ENCODE results near the gene RNF151. TPM values are rescaled to one million over a fixed set of nuclear protein-coding genes. Genes with fewer than 3 reads are reported as not detected.
"Not testable (repeated sequence)": the region's sequence is repeated elsewhere in the genome, so short reads cannot be mapped to it uniquely, and the experiment has no call there.

RNF151 gene
- total and polyA plus RNA-seq, 2 donors (not counting 1 experiment from before 2014, with no cell fraction given): 0.13 to 0.76 TPM

DNA sequence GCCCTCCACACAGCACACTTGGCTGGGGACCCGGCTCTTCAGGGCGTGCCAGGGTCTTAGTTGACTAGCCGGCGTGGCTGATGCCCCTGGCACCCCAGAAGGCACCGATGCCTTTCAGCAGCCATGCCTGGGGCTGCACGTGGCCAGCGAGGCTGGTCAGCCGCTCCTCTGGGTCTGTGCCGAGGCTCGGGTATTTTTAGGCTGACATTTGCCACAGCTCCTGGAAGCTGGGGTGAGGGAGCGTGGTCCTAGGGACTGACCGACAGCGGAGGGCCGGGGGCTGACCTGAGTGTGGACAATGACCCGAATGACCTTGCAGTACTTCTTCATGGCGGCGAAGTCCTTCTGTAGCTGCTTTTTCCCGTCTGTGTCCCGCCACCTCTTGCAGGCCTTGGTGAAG, 16.1 kb upstream of the RNF151 start:
- Mint-ChIP-seq H3K9me3 (ENCODE audit: insufficient read depth) (no peaks in the 10 kb centered on the region), H3K27me3 (peaks cover 4% of the 10 kb centered on the region), H3K27ac (no peak overlapping the region), H3K4me1 (no peaks in the 10 kb centered on the region), H3K4me3 (no peak overlapping the region)
- WGBS (ENCODE audit: insufficient coverage): 94% methylated on average over 19 of the region's 19 CpGs
- ATAC-seq (ENCODE audit: low read depth) (no peak), DNase-seq (no peak)
- Histone ChIP-seq H3K4me3 (ENCODE audit: control extremely low read depth in 1 of 5, extremely low read depth in 1 of 5, insufficient read depth in 1 of 5, low read depth in 2 of 5, low read length in 4 of 5) (no peak overlapping the region), H3K9me3 (ENCODE audit: control extremely low read depth in 1 of 3, control insufficient read depth in 2 of 3, insufficient read depth in 1 of 3, low read length in 2 of 3) (no peaks in the 10 kb centered on the region), H3K79me2 (ENCODE audit: control insufficient read depth, insufficient read depth, low read length) (no peaks in the 10 kb centered on the region), H3K4me2 (replicated peaks; ENCODE audit: low read depth, low read length, poor library complexity, severe bottlenecking) (no peak overlapping the region), H3K4me1 (ENCODE audit: control insufficient read depth in 2 of 2, insufficient read depth in 2 of 2, low read length in 2 of 2) (no peaks in the 10 kb centered on the region), H2AFZ (ENCODE audit: insufficient read depth, low read depth, low read length, poor library complexity, severe bottlenecking) (no peak overlapping the region), H3K9ac (ENCODE audit: low read length) (no peak overlapping the region), H3K36me3 (replicated peaks in 1 of 2; ENCODE audit: control extremely low read depth in 1 of 2, control insufficient read depth in 1 of 2, extremely low read depth in 1 of 2, insufficient read depth in 2 of 2, low read length in 1 of 2) (no peaks in the 10 kb centered on the region), H3K27me3 (replicated peaks in 1 of 4; ENCODE audit: control extremely low read depth in 1 of 4, control insufficient read depth in 3 of 4, insufficient read depth in 4 of 4, low read length in 3 of 4) (peaks cover 0 to 5% (median 0%) of the 10 kb centered on the region in 4 experiments), H4K20me1 (ENCODE audit: control insufficient read depth, insufficient read depth, low read length, poor library complexity, severe bottlenecking) (no peaks in the 10 kb centered on the region), H3K27ac (ENCODE audit: low read length in 2 of 2) (no peak overlapping the region)
- ChIA-PET POLR2A (no interaction called here), CTCF (no interaction called here)
- intact Hi-C loops (cut with micrococcal nuclease): no loop called here
- TF ChIP-seq EZH2 (IDR thresholded peaks at IDR 0.05; ENCODE audit: borderline replicate concordance, insufficient read depth, low read depth, low read length, poor library complexity, severe bottlenecking): no peak
- no peak for TF ChIP-seq CTCF (IDR thresholded peaks at IDR 0.05)

DNA sequence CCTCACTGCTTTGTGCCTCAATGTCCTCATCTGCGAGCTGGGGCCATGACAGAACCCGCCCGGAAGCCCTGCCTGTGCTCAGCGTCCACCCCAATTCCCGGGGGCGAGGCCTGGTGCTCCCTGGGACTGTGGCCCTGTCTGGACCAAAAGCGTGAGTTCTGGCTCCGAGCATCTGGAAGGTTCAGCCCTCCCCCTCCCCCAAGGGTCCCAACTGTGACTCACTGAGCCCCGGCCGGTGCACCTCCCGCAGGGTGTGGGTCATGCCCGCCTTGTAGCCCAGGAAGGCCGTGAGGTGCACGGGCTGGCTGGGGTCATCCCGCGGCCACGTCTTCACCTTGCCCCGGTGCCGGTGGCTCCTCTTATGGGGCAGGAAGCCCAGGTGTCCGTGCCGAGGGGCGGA, 12.9 kb upstream of the RNF151 start:
- H3K27ac Mint-ChIP-seq: no peak overlapping the region
- H3K36me3 ChIP-seq (replicated peaks in 1 of 2; ENCODE audit: control extremely low read depth in 1 of 2, control insufficient read depth in 1 of 2, extremely low read depth in 1 of 2, insufficient read depth in 2 of 2, low read length in 1 of 2): no peaks in the 10 kb centered on the region
- ChIA-PET CTCF (no interaction called here), POLR2A (no interaction called here)
- WGBS (ENCODE audit: insufficient coverage): 97% methylated on average over 22 of the region's 22 CpGs
- H3K27me3 Mint-ChIP-seq: peaks cover 7% of the 10 kb centered on the region
- no peak for DNase-seq
- TF ChIP-seq EZH2 (IDR thresholded peaks at IDR 0.05; ENCODE audit: borderline replicate concordance, insufficient read depth, low read depth, low read length, poor library complexity, severe bottlenecking) (no peak), CTCF (IDR thresholded peaks at IDR 0.05) (no peak)
- H4K20me1 ChIP-seq (ENCODE audit: control insufficient read depth, insufficient read depth, low read length, poor library complexity, severe bottlenecking): no peaks in the 10 kb centered on the region
- H3K4me3 ChIP-seq (ENCODE audit: control extremely low read depth in 1 of 5, extremely low read depth in 1 of 5, insufficient read depth in 1 of 5, low read depth in 2 of 5, low read length in 4 of 5): no peak overlapping the region
- intact Hi-C loops (cut with micrococcal nuclease): no loop called here
- H3K4me1 Mint-ChIP-seq: no peaks in the 10 kb centered on the region
- H3K27ac ChIP-seq (ENCODE audit: low read length in 2 of 2): no peak overlapping the region
- H3K4me2 ChIP-seq (replicated peaks; ENCODE audit: low read depth, low read length, poor library complexity, severe bottlenecking): no peak overlapping the region
- no peaks in the 10 kb centered on the region for H3K9me3 ChIP-seq (ENCODE audit: control extremely low read depth in 1 of 3, control insufficient read depth in 2 of 3, insufficient read depth in 1 of 3, low read length in 2 of 3)
- H3K27me3 ChIP-seq (replicated peaks in 1 of 4; ENCODE audit: control extremely low read depth in 1 of 4, control insufficient read depth in 3 of 4, insufficient read depth in 4 of 4, low read length in 3 of 4): peaks cover 0 to 5% (median 0%) of the 10 kb centered on the region in 4 experiments
- no peaks in the 10 kb centered on the region for H3K9me3 Mint-ChIP-seq (ENCODE audit: insufficient read depth)
- H3K79me2 ChIP-seq (ENCODE audit: control insufficient read depth, insufficient read depth, low read length): no peaks in the 10 kb centered on the region
- H3K9ac ChIP-seq (ENCODE audit: low read length): no peak overlapping the region
- no peak overlapping the region for H3K4me3 Mint-ChIP-seq
- H2AFZ ChIP-seq (ENCODE audit: insufficient read depth, low read depth, low read length, poor library complexity, severe bottlenecking): no peak overlapping the region
- no peak for ATAC-seq (ENCODE audit: low read depth)
- peaks cover under 1 to 2% of the 10 kb centered on the region in 2 donors for H3K4me1 ChIP-seq (ENCODE audit: control insufficient read depth in 2 of 2, insufficient read depth in 2 of 2, low read length in 2 of 2)

DNA sequence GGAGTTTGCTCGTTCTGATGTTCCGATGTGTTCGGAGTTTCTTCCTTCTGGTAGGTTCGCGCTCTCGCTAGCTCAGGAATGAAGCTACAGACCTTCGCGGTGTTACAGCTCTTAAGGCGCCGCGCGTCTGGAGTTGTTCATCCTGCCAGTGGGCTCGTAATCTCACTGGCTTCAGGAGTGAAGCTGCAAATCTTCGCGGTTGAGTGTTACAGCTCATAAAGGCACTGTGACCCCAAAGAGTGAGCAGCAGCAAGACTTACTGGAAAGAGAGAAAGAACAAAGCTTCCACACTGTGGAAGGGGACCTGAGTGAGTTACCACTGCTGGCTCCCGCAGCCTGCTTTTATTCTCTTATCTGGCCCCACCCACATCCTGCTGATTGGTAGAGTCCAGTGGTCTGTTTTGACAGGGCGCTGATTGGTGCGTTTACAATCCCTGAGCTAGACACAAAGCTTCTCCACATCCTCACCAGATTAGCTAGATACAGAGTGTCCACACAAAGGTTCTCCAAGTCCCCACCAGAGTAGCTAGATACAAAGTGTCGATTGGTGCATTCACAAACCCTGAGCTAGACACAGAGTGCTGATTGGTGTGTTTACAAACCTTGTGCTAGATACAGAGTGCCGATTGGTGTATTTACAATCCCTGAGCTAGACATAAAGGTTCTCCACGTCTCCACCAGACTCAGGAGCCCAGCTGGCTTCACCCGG, 9.1 kb upstream of the RNF151 start:
- intact Hi-C loops (cut with micrococcal nuclease): loop anchor here (2.0 kb wide), 1 partner anchor 29 kb away; no protein-coding TSS in a partner anchor
- 94% methylated on average over 19 of the region's 22 CpGs for WGBS (ENCODE audit: insufficient coverage)
- CTCF ChIA-PET: interaction anchor here (1.1 to 2.1 kb wide), 3 partner anchors 29 to 183 kb away, joined by 3 to 4 read pairs (median 3); no protein-coding TSS in a partner anchor

More for the DNA sequence above, 9.1 kb upstream of the RNF151 start:
- DNase-seq; H3K27ac Mint-ChIP-seq; H3K9ac ChIP-seq (ENCODE audit: low read length); H4K20me1 ChIP-seq (ENCODE audit: control insufficient read depth, insufficient read depth, low read length, poor library complexity, severe bottlenecking); H3K4me3 ChIP-seq (ENCODE audit: control extremely low read depth in 1 of 5, extremely low read depth in 1 of 5, insufficient read depth in 1 of 5, low read depth in 2 of 5, low read length in 4 of 5); H3K27me3 ChIP-seq (replicated peaks in 1 of 4; ENCODE audit: control extremely low read depth in 1 of 4, control insufficient read depth in 3 of 4, insufficient read depth in 4 of 4, low read length in 3 of 4); H3K4me2 ChIP-seq (replicated peaks; ENCODE audit: low read depth, low read length, poor library complexity, severe bottlenecking); ATAC-seq (ENCODE audit: low read depth); H3K9me3 Mint-ChIP-seq (ENCODE audit: insufficient read depth); H2AFZ ChIP-seq (ENCODE audit: insufficient read depth, low read depth, low read length, poor library complexity, severe bottlenecking); H3K27me3 Mint-ChIP-seq; H3K9me3 ChIP-seq (ENCODE audit: control extremely low read depth in 1 of 3, control insufficient read depth in 2 of 3, insufficient read depth in 1 of 3, low read length in 2 of 3); H3K27ac ChIP-seq (ENCODE audit: low read length in 2 of 2); H3K4me3 Mint-ChIP-seq: not testable (repeated sequence)
- H3K4me1 Mint-ChIP-seq: peaks cover 22% of the 10 kb centered on the region
- H3K4me1 ChIP-seq (ENCODE audit: control insufficient read depth in 2 of 2, insufficient read depth in 2 of 2, low read length in 2 of 2): peaks cover 16 to 32% of the 10 kb centered on the region in 2 donors
- peaks cover 19% of the 10 kb centered on the region for H3K79me2 ChIP-seq (ENCODE audit: control insufficient read depth, insufficient read depth, low read length)
- POLR2A ChIA-PET: interaction anchor here (0.7 kb wide), 1 partner anchor 249 kb away, joined by 3 read pairs; no protein-coding TSS in a partner anchor
- peaks cover 0 to 18% of the 10 kb centered on the region in 2 experiments for H3K36me3 ChIP-seq (replicated peaks in 1 of 2; ENCODE audit: control extremely low read depth in 1 of 2, control insufficient read depth in 1 of 2, extremely low read depth in 1 of 2, insufficient read depth in 2 of 2, low read length in 1 of 2)

All from B cell (primary cell).